ENCODE results near the gene GFI1B. TPM values are rescaled to one million over a fixed set of nuclear protein-coding genes. Genes with fewer than 3 reads are reported as not detected.
A peak's percentile ranks its signal among the peaks of the same experiment; 100 is the strongest.

GFI1B gene
- total RNA-seq, 1 experiment from 2014 or later, result not detected

DNA sequence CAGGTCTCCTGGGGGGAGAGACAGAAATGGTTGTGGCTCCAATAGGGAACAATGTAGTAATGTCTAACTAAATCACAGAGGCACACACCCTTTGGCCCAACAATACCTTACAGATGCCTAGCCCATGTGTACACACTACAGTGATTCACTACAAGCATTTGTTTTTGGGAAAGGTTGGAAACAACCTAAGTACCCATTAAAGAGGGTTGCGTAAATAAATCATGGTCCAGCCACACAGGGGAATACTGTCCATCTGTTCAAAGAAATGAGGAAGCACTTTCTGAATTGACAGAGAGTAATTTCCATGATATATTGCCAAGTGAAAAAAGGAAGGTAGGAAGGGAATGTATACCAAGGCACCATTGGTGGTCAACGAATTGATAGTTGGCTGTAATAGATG, 30.3 kb downstream of the GFI1B start:
- DNase-seq (ENCODE audit: low read depth), result no peak

DNA sequence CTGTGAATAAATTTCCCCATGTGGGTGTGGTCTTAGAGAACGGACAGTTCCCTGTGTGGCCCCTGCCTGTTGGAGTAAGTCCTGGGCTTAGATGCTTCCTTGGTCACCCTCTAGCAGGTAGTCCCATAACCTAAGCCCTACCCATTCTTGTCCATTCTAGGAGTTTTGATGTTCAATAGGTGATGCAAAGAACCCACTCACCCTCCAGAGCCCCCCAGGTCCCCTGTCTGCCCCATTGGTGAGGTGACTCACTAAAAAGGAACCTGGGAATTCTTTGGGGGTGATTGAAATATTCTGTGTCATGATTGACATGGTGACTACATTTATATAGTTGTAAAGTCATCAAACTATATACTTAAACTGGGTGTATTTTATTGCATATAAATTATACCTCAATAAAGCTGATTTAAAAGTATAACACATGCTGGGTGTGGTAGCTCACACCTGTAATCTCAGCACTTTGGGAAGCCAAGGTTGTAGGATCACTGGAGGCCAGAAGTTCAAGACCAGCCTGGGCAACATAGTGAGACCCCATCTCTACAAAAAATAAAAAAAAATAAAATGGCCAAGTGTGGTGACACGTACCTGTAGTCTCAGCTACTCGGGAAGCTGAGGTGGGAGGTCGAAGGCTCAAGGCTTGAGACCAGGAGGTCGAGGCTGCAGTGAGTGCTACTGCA, 31.6 kb downstream of the GFI1B start:
- no peak for DNase-seq (ENCODE audit: low read depth)

DNA sequence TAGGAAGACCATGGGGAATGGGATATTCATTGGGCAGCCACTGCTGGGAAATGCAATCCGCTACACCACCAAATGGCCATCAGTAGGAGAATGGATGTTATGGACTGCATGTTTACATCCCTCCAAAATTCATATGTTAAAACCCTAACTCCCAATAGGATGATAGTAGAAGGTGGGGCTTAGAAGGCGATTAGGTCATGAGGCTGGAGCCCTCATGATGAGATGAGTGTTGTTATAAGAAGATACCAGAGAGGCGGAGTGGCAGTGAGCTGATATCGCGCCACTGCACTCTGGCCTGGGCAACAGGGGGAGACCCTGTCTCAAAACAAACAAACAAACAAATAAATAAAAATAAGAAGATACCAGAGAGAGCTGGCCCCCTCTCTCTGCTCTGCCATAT, 36.2 kb downstream of the GFI1B start:
- DNase-seq (ENCODE audit: low read depth), result no peak

DNA sequence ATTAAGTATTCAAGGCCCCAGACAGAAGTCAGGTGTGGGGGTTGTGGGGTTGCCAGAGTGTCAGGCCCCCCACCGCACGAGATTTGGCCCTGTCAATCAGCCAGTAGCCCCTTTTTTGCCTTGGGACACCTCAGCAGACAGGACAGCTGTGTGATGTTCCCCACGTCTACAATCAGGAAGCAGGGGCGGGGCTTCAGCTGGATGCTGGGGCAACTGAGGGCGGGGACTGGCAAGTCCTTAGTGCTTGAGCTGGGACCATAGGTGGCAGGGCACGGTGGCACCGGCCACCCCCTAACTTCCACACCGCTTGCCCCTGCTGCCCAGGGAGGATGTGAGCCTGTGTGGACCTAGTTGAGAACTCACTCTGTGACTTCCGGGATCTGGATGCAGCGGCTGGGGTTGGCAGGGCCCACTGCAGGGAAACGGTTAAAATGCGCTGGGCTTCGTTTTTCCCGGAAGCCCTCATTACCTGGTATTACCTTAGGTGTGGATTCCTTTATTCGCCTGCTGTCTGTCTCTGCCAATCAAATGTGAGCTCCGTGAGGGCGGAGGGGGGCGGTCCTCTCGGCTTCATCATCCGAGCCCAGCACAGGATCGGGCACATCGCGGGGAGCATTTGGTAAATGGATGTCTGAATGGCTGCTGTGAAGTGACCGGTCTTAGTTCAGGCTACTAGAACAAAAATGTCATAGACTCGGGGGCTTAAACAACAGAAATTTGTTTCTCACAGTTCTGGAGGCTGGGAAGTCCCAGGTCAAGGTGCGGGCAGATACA, 44.8 kb downstream of the GFI1B start:
- DNase-seq (ENCODE audit: low read depth), result no peak

DNA sequence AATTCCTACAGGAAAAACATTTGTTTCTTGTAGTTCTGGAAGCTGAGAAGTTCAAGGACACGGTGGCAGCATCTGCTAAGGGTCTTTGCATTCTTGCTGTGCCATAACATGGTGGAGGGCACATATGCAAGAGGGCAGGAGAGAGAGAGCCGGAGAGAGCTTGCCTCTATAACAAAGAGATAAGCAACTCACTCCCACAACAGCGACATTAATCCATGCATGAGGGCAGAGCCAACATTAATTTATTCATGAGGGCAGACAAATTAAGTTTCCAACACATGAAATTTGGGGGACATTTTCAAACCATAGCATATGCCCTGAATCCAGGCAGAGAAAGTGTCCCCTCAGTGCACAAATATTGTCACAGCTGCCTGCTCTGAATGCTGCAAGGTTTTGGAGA, 47.9 kb downstream of the GFI1B start:
- no peak for DNase-seq (ENCODE audit: low read depth)

DNA sequence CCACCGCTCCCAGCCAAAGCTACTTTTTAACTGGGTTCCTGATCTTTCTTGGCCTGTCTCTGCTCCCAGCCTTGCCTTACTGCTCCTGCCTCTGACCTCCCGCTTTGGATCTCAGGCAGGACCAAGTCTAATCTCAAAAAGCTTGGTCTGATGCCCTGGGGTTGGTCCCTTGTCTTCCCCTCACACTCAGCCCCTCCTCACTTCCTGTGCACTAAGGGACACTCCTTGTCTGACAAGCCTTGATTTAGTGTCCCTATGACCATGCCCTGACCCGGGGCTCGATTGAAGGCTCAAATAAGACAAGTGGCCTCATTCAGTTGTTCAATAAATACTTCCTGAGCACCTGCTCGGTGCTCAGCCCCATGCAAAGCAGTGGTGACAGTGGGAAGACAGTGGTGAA, 48.6 kb downstream of the GFI1B start:
- DNase-seq (ENCODE audit: low read depth), result no peak

DNA sequence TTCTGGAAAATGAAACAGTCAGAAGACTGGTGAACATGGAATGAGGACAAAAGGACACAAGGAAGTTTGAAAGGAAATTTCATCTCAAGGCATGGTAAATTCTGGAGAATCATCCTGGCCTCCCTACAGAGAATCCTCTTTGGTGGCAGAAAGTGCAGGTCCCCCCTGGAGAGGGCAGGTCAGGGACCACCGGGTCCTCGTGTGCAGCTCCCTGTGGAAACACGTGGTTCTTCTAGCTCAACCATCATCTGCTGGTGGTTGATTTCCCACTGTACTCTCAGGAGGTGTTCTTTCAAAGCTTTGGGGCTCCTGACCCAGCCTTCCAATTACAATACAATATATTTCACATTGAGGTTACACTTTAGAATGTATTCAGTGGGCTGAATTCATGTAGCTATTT, 49.7 kb downstream of the GFI1B start:
- no peak for DNase-seq (ENCODE audit: low read depth)

DNA sequence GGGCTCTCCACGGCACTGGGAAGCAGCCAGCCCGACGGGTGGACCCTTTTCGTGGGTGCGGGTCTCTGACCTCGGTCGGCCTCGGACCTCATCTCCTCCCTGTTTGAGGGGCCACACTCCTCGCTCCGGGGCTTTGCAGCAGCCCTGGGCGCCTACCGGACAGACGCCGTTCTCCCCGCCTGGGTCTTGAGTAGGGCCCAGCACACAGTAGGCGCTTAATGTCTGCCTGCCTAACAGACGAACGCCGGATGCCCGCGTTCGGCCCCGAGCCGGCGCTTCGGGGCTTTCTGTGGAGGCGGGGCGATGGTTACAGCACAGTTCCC, 51.5 kb downstream of the GFI1B start:
- DNase-seq (ENCODE audit: low read depth), result no peak

DNA sequence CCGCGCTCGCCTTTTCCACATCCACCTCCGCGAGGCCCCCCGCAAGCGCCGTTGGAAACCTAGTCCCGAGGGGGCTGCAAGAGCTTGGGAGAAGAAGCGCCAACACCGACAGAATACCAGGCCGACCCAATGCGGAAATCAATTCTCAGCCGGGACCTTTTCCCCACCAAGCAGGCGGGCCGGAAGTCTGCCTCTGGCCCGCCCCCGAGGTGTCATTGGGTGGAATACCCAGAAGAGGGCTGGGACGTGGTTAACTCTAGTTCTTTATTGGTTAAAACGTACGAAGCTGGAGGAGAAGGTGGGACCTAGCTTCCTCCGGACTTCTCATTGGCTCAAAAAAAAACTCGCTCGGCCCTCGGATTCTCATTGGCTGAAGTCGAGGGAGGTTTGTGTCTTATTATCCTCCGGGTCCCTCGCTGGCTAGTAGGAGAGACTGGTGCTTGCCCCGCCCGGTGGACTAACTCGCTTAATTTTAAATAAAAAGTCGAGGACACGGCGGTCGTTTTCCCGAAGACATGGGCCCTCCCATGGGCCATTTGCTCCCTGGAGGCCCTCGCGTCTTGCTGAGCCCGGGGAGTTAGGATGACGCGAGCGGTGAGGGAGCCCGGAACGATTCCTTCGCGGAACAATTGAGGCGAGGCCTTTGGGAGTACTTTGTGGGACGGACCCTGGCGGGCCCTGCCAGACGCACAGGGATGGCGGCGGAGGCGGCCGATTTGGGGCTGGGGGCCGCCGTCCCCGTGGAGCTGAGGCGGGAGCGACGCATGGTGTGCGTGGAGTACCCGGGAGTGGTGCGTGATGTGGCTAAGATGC, 52.0 kb downstream of the GFI1B start, which contains the start of gene GTF3C5:
TSS of gene GTF3C5 (plus strand) at position 681 of the 813 bp plus-strand sequence. CDS start at position 696, 15 bp downstream.
- DNase-seq (ENCODE audit: low read depth), result peak; percentile 98

DNA sequence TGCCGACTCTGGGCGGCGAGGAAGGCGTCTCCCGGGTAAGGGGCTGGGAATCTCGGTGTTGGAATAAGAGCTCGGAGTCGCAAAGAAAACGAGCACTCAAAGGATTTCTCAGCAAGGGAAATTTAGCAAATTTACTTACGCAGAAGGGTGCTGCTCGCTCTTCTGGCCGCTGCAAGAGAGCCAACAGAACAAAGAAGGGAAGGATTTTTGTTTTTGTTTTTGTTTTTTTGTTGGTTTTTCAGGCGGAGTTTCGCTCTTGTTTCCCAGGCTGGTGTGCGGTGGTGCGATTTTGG, 52.6 kb downstream of the GFI1B start:
- no peak for DNase-seq (ENCODE audit: low read depth)

DNA sequence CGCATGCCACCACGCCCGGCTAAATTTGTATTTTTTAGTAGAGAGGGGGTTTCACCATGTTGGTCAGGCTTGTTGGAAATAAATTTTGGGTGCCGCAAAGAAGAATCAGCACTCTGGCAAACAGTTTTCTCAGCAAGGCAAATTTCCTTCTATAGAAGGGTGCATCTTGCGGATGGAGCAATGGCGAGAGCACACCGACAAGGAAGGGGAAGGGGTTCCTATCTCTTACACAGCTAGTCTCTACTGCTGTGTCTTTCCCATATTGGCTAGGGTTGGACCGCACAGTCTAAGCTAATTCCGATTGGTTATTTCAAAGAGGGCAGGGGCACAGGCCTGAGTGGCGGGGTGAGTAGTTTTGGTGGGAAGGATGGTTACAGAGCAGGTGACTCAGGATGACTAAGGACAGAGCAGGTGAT, 53.0 kb downstream of the GFI1B start:
- DNase-seq (ENCODE audit: low read depth), result peak; percentile 24

DNA sequence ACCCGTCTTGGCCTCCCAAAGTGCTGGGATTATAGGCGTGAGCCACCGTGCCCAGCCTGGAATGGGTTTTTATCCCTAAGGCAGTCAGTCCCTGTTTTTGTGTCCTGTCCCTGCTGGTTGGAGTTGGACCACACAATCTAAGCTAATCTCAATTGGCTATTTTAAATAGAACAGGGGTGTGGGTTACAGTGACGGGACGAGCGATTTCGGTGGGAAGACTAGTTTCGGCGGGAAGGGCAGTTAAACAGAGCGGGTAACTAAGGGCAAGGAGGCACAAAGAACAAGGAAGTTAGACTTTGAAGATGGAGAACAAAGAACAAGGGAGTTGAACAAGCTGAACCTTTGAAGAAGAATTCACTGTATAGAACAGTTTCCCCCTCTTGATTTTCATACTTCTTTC, 53.7 kb downstream of the GFI1B start:
- DNase-seq (ENCODE audit: low read depth), result no peak

DNA sequence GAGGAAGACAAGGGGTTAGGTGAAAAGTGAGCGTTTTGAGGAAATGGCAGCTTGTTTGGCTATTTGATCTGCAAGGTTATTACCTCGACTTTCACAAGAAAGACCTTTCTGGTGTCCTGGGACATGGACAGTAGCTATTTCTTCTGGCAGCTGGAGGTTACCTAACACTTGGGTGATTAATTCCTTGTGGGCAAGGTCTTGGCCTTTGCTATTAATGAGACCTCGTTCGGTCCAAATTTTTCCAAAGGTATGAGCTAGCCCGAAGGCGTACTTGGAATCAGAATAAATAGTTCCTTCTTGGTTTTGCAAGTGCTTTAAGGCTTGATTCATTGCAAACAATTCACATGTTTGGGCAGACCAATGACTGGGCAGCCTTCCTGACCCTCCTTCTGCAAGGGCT, 57.2 kb downstream of the GFI1B start:
- no peak for DNase-seq (ENCODE audit: low read depth)

DNA sequence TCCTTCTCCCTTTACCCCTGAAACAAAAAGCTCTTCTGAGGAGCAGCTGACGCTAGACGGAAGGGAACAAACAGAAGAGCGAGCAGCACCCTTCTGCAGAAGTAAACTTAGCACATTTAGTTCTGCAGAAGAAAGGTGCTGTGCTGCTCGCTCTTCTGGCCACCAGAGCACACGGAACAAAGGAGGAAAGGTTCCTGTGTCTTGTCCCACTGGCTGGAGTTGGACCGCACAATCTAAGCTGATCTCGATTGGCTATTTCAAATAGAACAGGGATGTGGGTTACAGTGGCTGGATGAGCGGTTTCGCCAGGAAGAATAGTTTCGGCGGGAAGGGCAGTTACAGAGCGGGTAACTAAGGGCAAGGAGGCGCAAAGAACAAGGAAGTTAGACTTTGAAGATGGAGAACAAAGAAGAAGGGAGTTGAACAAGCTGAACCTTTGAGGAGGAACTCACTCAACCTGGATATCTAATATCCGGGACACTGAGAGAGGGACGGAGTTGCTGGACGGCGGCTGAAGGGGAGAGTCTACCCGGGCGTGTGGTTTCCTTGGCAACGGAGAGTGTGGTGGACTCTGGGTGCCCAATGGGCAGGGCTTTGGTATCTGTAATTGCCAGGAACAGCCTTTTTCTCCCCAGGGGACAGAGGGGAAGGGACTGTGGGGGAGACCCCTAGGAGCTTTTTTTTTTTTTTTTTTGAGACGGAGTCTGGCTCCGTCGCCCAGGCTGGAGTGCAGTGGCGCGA, 59.5 kb downstream of the GFI1B start:
- DNase-seq (ENCODE audit: low read depth), result no peak

DNA sequence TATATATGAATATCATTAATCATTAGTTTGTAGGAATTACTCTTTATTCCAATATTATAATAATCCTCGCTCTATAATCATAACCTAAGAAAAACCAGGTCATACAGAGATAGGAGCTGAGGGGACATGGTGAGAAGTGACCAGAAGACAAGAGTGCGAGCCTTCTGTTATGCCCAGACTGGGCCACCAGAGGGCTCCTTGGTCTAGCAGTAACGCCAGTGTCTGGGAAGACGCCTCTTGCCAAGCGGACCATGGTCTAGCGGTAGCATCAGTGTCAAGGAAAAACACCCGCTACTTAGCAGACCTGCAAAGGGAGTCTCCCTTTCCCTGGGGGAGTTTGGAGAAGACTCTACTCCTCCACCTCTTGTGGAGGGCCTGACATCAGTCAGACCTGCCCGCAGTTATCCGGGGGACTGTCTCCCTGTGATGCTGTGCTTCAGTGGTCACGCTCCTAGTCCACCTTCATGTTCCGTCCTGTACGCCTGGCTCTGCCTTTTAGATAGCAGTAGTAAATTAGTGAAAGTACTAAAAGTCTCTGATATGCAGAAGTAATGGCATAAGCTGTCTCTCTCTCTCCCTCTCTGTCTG, 62.5 kb downstream of the GFI1B start:
- DNase-seq (ENCODE audit: low read depth), result peak; percentile 37

Small RNA genes within 50 kb of the gene (small RNA-seq; reads per million reads assigned to genes)
- not detected for gene AL593851.1
- gene MIR548AW, result not detected
- gene RNU7-21P, result not detected

Other genes starting within 250 kb of the GFI1B start
- not detected in 2 replicates for gene AK8, start 100.4 kb upstream of the GFI1B start, total RNA-seq (2014; rRNA removed; shearing (Covaris generic))
- 2.6 and 5.5 TPM in 2 replicates for gene SPACA9, start 99.8 kb upstream of the GFI1B start, total RNA-seq (2014; rRNA removed; shearing (Covaris generic))
- gene TSC1, start 34.1 kb upstream of the GFI1B start, total RNA-seq (2014; rRNA removed; shearing (Covaris generic)), result 16.6 and 18.3 TPM in 2 replicates
- gene GTF3C5, start 52.3 kb downstream of the GFI1B start, total RNA-seq (2014; rRNA removed; shearing (Covaris generic)), result 90.7 and 91.3 TPM in 2 replicates
- gene CEL, start 83.3 kb downstream of the GFI1B start, total RNA-seq (2014; rRNA removed; shearing (Covaris generic)), result 0.45 TPM in 1 of 2 replicates, not detected in the other
- 20.9 and 23.4 TPM in 2 replicates for gene RALGDS, start 142.5 kb downstream of the GFI1B start, total RNA-seq (2014; rRNA removed; shearing (Covaris generic))
- gene GBGT1, start 185.2 kb downstream of the GFI1B start, total RNA-seq (2014; rRNA removed; shearing (Covaris generic)), result 0.13 and 0.21 TPM in 2 replicates
- gene OBP2B, start 230.6 kb downstream of the GFI1B start, total RNA-seq (2014; rRNA removed; shearing (Covaris generic)), result not detected in 2 replicates

All from HT1080 (cell line).